ENCODE results near the gene SMAD5. TPM values are rescaled to one million over a fixed set of nuclear protein-coding genes. Genes with fewer than 3 reads are reported as not detected.

Gene SMAD5
- total and polyA plus RNA-seq, 2 of the 13 experiments (the other 11 are each of a cell fraction or from before 2014, with no cell fraction given) = 27.2 to 48.5 TPM

DNA sequence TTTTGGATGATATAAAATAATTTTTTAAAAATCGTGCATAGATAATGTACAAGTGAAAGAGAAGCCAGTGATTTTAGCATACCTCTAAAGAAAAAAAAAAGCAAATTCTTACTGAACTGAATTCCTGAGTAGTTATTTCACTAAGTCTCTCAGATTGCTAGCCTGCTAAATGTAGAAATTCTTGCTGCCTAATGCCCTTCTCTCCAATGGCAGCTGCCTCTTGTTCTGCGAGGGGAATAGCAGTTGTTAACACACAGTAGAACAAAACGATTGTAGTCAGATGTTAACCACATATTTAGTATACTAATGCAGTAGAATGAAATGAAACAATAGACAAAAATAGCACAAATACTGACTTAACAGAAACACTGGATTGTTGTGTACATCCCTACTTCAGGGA is 26.8 kb downstream of the SMAD5 start (continued):
- TF ChIP-seq, protein P1, sequence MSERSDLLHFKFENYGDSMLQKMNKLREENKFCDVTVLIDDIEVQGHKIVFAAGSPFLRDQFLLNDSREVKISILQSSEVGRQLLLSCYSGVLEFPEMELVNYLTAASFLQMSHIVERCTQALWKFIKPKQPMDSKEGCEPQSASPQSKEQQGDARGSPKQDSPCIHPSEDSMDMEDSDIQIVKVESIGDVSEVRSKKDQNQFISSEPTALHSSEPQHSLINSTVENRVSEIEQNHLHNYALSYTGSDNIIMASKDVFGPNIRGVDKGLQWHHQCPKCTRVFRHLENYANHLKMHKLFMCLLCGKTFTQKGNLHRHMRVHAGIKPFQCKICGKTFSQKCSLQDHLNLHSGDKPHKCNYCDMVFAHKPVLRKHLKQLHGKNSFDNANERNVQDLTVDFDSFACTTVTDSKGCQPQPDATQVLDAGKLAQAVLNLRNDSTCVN (CRISPR knock-in tag; IDR thresholded peaks at IDR 0.05; ENCODE audit: borderline replicate concordance) = no peak

DNA sequence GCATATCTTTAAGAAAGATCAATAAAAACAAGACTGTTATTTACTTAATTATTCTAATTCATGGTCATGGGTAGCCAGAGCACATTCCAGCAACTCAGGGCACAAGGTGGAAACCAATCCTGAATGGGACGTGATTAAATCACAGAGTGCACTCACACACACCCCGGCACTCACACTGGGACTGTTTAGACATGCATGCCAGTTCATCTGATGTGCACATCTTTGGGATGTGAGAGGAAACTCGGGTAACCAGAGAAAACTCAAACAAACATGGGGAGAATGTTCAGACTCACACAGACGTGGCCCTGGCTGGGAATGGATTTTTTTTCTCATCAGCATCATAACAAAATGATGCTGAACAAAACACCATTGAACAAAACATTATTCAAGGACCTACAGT is 29.4 kb downstream of the SMAD5 start:
- no peak for FAIRE-seq
- CTCF ChIA-PET (ENCODE audit: low intra/inter-chr PET ratio, low total read pairs) = no interaction called here
- Histone ChIP-seq H3K27me3 (ENCODE audit: control insufficient read depth in 1 of 2, insufficient read depth in 2 of 2, low read length in 2 of 2) (no peaks in the 10 kb centered on the region), H3K4me3 (replicated peaks in 1 of 3; ENCODE audit: insufficient read depth in 1 of 3, low read depth in 2 of 3, low read length in 3 of 3) (no peak overlapping the region), H3K79me2 (ENCODE audit: insufficient read depth, low read length) (peaks cover 15% of the 10 kb centered on the region), H2AFZ (ENCODE audit: low read length) (no peak overlapping the region), H3K9me3 (ENCODE audit: low read length) (no peaks in the 10 kb centered on the region), H3K4me2 (ENCODE audit: low read depth, low read length) (no peak overlapping the region), H3K4me1 (ENCODE audit: insufficient read depth, low read length) (no peaks in the 10 kb centered on the region), H3K9ac (ENCODE audit: insufficient read depth, low read depth, low read length) (no peak overlapping the region), H4K20me1 (ENCODE audit: insufficient read depth, low read length) (no peaks in the 10 kb centered on the region), H3K27ac (ENCODE audit: extremely low read length, insufficient read depth, low read length) (no peak overlapping the region), H3K36me3 (replicated peaks in 1 of 2; ENCODE audit: control insufficient read depth in 1 of 2, insufficient read depth in 2 of 2, low read length in 2 of 2) (peaks cover 12 to 44% of the 10 kb centered on the region in 2 experiments)
- TF ChIP-seq, protein P2, sequence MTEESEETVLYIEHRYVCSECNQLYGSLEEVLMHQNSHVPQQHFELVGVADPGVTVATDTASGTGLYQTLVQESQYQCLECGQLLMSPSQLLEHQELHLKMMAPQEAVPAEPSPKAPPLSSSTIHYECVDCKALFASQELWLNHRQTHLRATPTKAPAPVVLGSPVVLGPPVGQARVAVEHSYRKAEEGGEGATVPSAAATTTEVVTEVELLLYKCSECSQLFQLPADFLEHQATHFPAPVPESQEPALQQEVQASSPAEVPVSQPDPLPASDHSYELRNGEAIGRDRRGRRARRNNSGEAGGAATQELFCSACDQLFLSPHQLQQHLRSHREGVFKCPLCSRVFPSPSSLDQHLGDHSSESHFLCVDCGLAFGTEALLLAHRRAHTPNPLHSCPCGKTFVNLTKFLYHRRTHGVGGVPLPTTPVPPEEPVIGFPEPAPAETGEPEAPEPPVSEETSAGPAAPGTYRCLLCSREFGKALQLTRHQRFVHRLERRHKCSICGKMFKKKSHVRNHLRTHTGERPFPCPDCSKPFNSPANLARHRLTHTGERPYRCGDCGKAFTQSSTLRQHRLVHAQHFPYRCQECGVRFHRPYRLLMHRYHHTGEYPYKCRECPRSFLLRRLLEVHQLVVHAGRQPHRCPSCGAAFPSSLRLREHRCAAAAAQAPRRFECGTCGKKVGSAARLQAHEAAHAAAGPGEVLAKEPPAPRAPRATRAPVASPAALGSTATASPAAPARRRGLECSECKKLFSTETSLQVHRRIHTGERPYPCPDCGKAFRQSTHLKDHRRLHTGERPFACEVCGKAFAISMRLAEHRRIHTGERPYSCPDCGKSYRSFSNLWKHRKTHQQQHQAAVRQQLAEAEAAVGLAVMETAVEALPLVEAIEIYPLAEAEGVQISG (CRISPR knock-in tag; IDR thresholded peaks at IDR 0.05) = no peak
- TF ChIP-seq ZNF510 (CRISPR knock-in tag; IDR thresholded peaks at IDR 0.05; ENCODE audit: low read depth) = no peak
- WGBS (ENCODE audit: low lambda C conversion rate) = 94% methylated on average over 4 of the region's 4 CpGs
- no peak for DNase-seq (ENCODE audit: low spot score)
- intact Hi-C loops (cut with micrococcal nuclease; ENCODE audit: unreplicated experiment) = no loop called here
- no peak for ATAC-seq
- POLR2A ChIA-PET = no interaction called here
- BruUV-seq (replicated peaks) = no TSS peak
- in situ Hi-C loops (cut with HindIII; ENCODE audit: extremely low pct_ligation_motif_present, low pct_unique_long_range_greater_than_20kb) = no loop called here

Data from HepG2 (cell line).